K562 (cell line): ENCODE results near the gene ORC1. TPM values are rescaled to one million over a fixed set of nuclear protein-coding genes. Genes with fewer than 3 reads are reported as not detected.
A peak's percentile ranks its signal among the peaks of the same experiment; 100 is the strongest.

Source experiments
- CCNT2 ChIP-seq: IDR thresholded peaks from 2 replicates; pipeline ENCODE4 v1.6.1; 2011; ENCODE audit warnings: borderline replicate concordance, low read depth, mild to moderate bottlenecking, moderate library complexity, mixed read lengths, low read length; ENCODE audit not compliant: insufficient read length; ENCODE audit errors: extremely low read depth
- DACH1 ChIP-seq: fragments of 450-650 bp; IDR thresholded peaks from 2 replicates; pipeline ENCODE4 v1.6.1; 2018; ENCODE audit not compliant: partially characterized antibody
- ETS1 ChIP-seq: conservative IDR thresholded peaks from 2 replicates; pipeline ENCODE4 v1.6.1; 2011; ENCODE audit warnings: low read depth, mild to moderate bottlenecking, low read length; ENCODE audit not compliant: control insufficient read depth
- ETV5 ChIP-seq: sonication (generic); formaldehyde crosslinking; IDR thresholded peaks from 2 replicates; pipeline ENCODE4 v1.4.0; 2020; ENCODE audit warnings: low read depth, mild to moderate bottlenecking, missing genetic modification reagents
- KAT8 ChIP-seq: fragments of 450-650 bp; IDR thresholded peaks from 2 replicates; pipeline ENCODE4 v1.6.1; 2016; ENCODE audit warnings: low read depth, mild to moderate bottlenecking
- KDM4B ChIP-seq, 2 experiments: fragments of 450-650 bp in 1 of 2; sonication (generic) in 1 of 2; IDR thresholded peaks; 2 replicates each; pipeline ENCODE4 v1.6.1; 2016 to 2017; ENCODE audit warnings: borderline replicate concordance in 2 of 2, antibody characterized with exemption in 1 of 2, low read depth in 1 of 2, mild to moderate bottlenecking in 1 of 2
- MITF ChIP-seq: IDR thresholded peaks from 2 replicates; pipeline ENCODE4 v1.6.1; 2014; ENCODE audit warnings: antibody characterized with exemption
- STAT5A ChIP-seq: IDR thresholded peaks from 2 replicates; pipeline ENCODE4 v1.6.1; 2012; ENCODE audit warnings: low read length, inconsistent platforms, borderline replicate concordance
- TAF7 ChIP-seq: fragments of 450-650 bp; IDR thresholded peaks from 2 replicates; pipeline ENCODE4 v1.6.1; 2016; ENCODE audit warnings: missing genetic modification characterization, missing compliant biosample characterization
- TGIF2 ChIP-seq: sonication (generic); formaldehyde crosslinking; IDR thresholded peaks from 2 replicates; pipeline ENCODE4 v1.8.1; 2022; ENCODE audit warnings: mild to moderate bottlenecking, missing genetic modification reagents, moderate library complexity
- ZMIZ1 ChIP-seq, 2 experiments: fragments of 150-350 bp in 1 of 2; IDR thresholded peaks; 2 replicates each; pipeline ENCODE4 v1.6.1; 2012 to 2016; ENCODE audit warnings: low read depth in 2 of 2, low read length in 2 of 2, mild to moderate bottlenecking in 1 of 2, moderate library complexity in 1 of 2
- polyA plus RNA-seq, 8 experiments: library from polyadenylated mRNA; depleted of rRNA in 4 of 8; stranded (reverse) in 5 of 8; unstranded in 3 of 8; fragments of >200 nt; fragmentation: Nextera tagmentation in 2 of 8; fragmentation: Illumina TruSeq in 1 of 8; extraction: Ambion mirVana in 2 of 8; extraction: Trizol in 1 of 8; gene quantifications; 2 replicates each; pipeline versions ENCODE4 v1.2.1 to v1.2.3, GENCODE V29; 2011 to 2014; ENCODE audit warnings: inconsistent platforms in 1 of 8, missing spikeins in 1 of 8
- total RNA-seq, 7 experiments: library from RNA; depleted of rRNA in 6 of 7; stranded (reverse); fragments of >200 nt in 6 of 7; fragmentation: Illumina TruSeq in 2 of 7; extraction: Trizol in 2 of 7; gene quantifications; 2 replicates each; pipeline versions ENCODE4 v1.2.1 to v1.2.3, GENCODE V29; 2011 to 2021; ENCODE audit warnings: low replicate concordance in 1 of 7
- TF ChIP-seq, protein P1 (sequence below): fragments of 450-650 bp; formaldehyde crosslinking; IDR thresholded peaks from 2 replicates; pipeline ENCODE4 v1.4.0; 2022; ENCODE audit warnings: mild to moderate bottlenecking, moderate library complexity
- TF ChIP-seq, protein P2 (sequence below): fragments of 250-450 bp; sonication (Bioruptor Pico); IDR thresholded peaks from 2 replicates; pipeline ENCODE4 v1.5.0; 2021
- TF ChIP-seq, protein P3 (sequence below): IDR thresholded peaks from 2 replicates; pipeline ENCODE4 v1.6.1; 2011; ENCODE audit not compliant: insufficient read length; ENCODE audit errors: extremely low read depth
- TF ChIP-seq, protein P4 (sequence below), 2 experiments: fragments of 450-650 bp in 1 of 2; sonication (generic) in 1 of 2; formaldehyde crosslinking; conservative IDR thresholded peaks; 2 replicates each; pipeline versions ENCODE4 v1.4.0 to v1.8.1; 2020 to 2022; ENCODE audit warnings: mild to moderate bottlenecking in 1 of 2, missing genetic modification reagents in 1 of 2

ORC1 gene
- total and polyA plus RNA-seq, 9 of the 15 experiments (the other 6 are each of a cell fraction or from before 2014, with no cell fraction given), result 26.4 to 91.6 (median 69.7) TPM

DNA sequence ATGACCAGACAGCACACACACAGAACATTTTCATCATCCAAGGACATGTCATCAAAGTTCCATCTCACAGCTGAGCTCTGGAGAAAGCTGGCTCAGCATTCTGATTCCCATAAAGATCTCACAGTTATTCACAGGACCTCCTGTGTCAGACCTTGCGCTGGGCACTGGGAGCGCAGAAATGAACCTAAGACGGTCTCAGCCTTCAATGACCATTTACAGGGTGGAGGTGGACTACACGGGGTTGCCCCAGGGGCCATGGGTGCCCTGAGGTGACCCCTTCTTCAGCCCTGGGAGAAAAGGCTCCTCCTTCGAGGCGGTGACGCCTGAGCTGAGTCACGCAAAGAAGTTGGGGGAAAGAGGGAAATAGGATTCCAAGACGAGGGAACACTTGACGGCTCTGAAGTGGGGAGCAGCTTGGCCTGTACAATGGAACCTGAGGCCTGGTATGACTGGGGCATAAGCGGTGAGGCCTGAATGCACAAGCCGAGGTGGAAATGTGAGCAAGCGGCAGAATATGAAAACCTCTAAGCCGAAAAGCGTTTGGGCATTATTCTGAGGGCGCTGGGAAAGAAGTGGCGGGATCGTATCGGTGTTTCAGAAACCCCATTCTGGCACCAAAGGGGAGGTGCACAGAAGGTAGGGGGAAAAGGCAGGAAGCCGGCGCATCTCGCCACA is 39.0 kb downstream of the ORC1 start (continued):
- TF ChIP-seq, protein P1, sequence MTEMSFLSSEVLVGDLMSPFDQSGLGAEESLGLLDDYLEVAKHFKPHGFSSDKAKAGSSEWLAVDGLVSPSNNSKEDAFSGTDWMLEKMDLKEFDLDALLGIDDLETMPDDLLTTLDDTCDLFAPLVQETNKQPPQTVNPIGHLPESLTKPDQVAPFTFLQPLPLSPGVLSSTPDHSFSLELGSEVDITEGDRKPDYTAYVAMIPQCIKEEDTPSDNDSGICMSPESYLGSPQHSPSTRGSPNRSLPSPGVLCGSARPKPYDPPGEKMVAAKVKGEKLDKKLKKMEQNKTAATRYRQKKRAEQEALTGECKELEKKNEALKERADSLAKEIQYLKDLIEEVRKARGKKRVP (CRISPR knock-in tag), result no peak
- TF ChIP-seq KAT8 (no peak), STAT5A (no peak), ETS1 (no peak), CCNT2 (no peak), TAF7 (peak; percentile 42; the same call in 1 of the 2 replicates), DACH1 (no peak), KDM4B (IDR thresholded peaks at IDR 0.05; ENCODE audit: borderline replicate concordance in 2 of 2, low read depth in 1 of 2) (no peak), MITF (no peak), TGIF2 (no peak), ETV5 (CRISPR knock-in tag) (no peak), ZMIZ1 (IDR thresholded peaks at IDR 0.05; ENCODE audit: low read depth in 2 of 2, low read length in 2 of 2) (peak in 1 of 2 experiments; percentile 11; a peak in 1 of 4 replicates)
- TF ChIP-seq, protein P2, sequence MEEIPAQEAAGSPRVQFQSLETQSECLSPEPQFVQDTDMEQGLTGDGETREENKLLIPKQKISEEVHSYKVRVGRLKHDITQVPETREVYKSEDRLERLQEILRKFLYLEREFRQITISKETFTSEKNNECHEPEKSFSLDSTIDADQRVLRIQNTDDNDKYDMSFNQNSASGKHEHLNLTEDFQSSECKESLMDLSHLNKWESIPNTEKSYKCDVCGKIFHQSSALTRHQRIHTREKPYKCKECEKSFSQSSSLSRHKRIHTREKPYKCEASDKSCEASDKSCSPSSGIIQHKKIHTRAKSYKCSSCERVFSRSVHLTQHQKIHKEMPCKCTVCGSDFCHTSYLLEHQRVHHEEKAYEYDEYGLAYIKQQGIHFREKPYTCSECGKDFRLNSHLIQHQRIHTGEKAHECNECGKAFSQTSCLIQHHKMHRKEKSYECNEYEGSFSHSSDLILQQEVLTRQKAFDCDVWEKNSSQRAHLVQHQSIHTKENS, result no peak
- TF ChIP-seq, protein P3, sequence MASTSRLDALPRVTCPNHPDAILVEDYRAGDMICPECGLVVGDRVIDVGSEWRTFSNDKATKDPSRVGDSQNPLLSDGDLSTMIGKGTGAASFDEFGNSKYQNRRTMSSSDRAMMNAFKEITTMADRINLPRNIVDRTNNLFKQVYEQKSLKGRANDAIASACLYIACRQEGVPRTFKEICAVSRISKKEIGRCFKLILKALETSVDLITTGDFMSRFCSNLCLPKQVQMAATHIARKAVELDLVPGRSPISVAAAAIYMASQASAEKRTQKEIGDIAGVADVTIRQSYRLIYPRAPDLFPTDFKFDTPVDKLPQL, result no peak
- TF ChIP-seq, protein P4, sequence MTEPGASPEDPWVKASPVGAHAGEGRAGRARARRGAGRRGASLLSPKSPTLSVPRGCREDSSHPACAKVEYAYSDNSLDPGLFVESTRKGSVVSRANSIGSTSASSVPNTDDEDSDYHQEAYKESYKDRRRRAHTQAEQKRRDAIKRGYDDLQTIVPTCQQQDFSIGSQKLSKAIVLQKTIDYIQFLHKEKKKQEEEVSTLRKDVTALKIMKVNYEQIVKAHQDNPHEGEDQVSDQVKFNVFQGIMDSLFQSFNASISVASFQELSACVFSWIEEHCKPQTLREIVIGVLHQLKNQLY (CRISPR knock-in tag; conservative IDR thresholded peaks at IDR 0.05), result no peak
